Left ventricle myocardium superior (tissue), 1 donor: Measurements from ENCODE around the gene RNASE4. TPM values are rescaled to one million over a fixed set of nuclear protein-coding genes. Genes with fewer than 3 reads are reported as not detected.
"Not testable (repeated sequence)": the region's sequence is repeated elsewhere in the genome, so short reads cannot be mapped to it uniquely, and the experiment has no call there.

Source experiments
- ATAC-seq: fragments of 200-7000 bp; cut with Tn5 transposase; one replicate; pipeline ENCODE4 v1.9.1; 2020; ENCODE audit warnings: mild to moderate bottlenecking, moderate library complexity
- DNase-seq: peaks from one replicate; pipeline ENCODE4 v3.0.0-alpha.2; 2020
- intact Hi-C: fragments of 100-400 bp; cut with micrococcal nuclease; formaldehyde crosslinking; loops from one replicate; pipeline ENCODE4 v1.11.0; 2022
- total RNA-seq: library from RNA; stranded (reverse); fragmentation: NEBNext Ultra II Directional; extraction: Animal tissue kit (Norgen Biotek cat#: 25700); gene quantifications from one replicate; pipeline ENCODE4 v1.2.1, GENCODE V29; 2021
- donor health status: DM: no; HTN: yes; CAD: no; lungs with severe emphysema.

The RNASE4 gene
- total RNA-seq, 1 donor from 2014 or later, result 8.1 TPM

DNA sequence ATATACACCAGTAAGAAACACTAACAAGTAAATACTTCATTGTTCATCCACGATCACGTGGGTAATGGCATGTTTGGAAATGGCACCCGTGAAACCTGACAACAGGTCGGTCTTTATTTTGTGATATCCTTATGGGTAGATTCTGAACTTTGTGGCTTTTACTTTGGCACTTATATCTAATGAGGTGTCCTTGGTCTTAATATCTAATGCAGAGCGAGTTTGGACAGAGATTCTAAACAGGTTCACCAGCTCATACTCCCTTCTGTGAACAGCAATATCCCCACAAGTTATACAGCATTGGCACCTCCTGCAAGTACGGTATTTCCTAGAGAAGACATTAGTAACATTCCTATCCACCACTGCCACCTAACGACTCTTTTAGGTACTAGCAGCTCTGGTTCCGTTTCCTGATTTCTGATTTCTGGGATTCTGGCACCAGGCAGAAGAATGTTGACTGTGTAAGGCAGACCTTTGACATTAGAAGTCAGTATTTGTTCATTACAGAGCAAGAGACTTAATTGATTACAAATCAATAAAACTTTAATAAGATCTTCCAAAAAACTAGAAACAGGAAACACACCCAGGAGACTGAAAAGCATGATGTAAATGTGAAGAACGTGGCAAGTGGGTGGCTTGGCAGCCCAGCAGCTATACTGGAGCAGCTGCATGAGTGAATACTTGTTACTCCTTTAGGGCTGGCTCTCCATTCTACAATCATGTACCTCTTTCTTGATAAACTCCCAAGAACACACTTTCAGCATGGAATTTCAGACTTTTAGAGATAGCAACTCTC, 6.7 kb downstream of the RNASE4 start:
- DNase-seq (no peak), ATAC-seq (peak; percentile 82)
- intact Hi-C loops, result loop anchor here (10.0 kb wide), 1 partner anchor 366 kb away; no protein-coding TSS in a partner anchor

DNA sequence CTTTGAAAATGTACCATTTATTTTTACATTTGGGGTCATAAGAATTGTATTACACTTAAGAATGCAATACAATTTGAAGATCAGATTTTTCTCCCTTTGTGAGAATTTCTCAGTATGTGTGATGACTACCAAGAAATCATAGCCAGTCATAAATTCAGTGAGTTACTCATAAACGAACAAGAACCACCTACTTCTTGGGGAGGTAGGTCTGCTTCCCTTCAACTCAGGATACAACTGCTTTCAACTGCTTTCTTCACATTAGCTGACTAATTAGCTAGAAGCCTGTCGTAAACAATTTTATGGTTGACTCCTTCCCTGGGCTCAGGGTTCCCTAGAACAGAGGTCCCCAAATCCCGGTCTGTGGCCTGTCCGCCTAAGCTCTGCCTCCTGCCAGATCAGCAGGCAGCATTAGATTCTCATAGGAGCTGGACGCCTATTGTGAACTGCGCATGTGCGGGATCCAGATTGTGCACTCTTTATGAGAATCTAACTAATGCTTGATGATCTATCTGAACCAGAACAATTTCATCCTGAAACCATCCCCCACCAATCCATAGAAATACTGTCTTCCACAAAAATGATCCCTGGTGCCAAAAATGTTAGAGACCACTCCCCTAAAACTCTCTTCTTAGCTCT, 7.9 kb downstream of the RNASE4 start:
- ATAC-seq (no peak), DNase-seq (no peak)
- intact Hi-C loops, result loop anchor here (10.0 kb wide), 1 partner anchor 367 kb away; no protein-coding TSS in a partner anchor

DNA sequence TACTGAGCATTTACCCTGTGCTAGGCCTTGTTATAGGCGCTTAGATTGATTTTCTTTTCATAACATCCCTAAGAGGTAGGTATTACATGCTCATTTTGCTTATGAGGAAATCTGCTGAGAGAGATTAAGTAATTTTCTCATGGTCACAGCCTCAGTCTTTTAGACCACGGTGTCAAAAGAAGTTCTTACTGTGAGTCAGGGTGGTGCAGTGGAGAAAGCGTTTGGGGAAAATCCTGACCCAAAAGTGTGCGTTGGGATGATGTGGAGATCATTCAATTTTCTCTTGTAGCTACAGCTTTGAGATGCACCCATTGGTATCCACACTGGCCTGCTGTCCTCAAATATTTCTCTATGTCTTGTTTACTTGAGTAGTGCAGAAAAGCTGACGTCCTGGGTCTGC, 12.4 kb downstream of the RNASE4 start:
- ATAC-seq (no peak), DNase-seq (no peak)
- intact Hi-C loops, result loop anchor here (5.0 to 10.0 kb wide), 2 partner anchors 161 to 372 kb away; no protein-coding TSS in a partner anchor

DNA sequence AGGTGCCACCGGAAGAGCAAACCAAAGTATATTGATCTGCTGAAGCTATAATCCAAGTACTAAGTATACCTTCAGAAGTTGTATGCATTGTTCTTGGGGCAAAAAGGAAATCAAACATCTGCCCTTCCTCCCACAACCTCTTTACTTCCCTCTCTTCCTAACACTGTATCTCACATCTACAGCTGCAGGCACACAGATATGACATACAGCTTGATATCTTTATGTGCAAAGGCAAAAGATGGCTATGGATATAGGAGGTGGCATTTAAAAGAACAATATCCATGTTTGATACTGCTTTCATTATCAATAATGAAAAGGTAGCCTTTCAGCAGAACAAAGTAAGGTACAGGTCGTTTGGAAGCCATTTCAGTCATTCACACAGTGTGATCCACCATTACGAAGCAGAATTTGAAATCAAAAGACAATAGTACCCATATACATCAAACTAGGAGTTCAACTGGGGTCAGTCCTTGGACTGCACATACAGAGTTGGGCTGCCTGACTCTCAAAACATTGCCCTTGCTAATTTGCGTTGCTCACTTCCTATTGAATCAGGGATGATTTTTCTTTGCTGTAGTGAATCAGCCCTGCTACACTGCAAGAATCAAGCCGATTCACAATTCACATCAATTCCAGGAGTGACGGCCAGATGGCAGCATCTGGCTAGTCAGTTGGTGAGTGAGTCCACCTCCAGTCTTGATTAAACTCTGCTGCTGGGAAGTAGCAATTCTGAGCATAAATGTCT, 13.1 kb downstream of the RNASE4 start:
- peak; percentile 82 for ATAC-seq
- DNase-seq, result peak; percentile 62
- intact Hi-C loops, result loop anchor here (5.0 to 10.0 kb wide), 2 partner anchors 160 to 373 kb away; no protein-coding TSS in a partner anchor

DNA sequence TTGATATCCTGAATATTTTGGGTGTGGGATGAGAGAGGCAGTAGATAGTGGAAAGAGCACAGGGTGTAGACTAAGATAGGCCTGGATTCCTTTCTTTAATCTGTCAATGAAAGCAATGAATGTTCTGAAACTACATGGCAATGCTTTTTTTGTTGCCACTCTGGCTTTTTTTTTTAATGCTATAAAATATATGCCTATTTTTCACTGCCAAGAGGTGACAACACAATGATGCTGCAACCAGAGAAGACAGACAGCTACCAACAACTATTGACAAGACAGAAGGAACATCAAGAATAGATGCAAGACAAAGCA, 13.6 kb downstream of the RNASE4 start:
- intact Hi-C loops, result loop anchor here (5.0 to 10.0 kb wide), 2 partner anchors 159 to 373 kb away; no protein-coding TSS in a partner anchor
- ATAC-seq (no peak), DNase-seq (no peak)

DNA sequence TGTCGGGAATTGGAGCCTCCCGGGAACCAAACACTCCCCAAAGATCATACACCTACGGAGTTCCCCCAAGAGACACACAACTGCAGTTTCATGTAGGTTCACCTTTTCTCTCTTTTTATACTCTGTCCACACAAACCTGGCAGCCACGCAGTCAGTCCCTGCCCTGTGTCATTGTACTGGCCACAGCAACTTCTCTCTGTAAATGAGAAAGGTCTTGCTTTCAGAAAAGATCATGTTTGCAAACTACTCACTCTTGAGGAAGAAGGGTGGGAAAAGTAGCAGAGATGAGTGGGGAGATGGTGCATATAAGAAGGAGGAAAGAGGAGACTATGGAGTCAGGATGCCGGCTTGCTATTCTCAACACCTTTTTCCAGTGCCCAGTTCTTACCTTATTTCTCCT, 14.6 kb downstream of the RNASE4 start:
- intact Hi-C loops, result loop anchor here (5.0 to 10.0 kb wide), 2 partner anchors 158 to 374 kb away; no protein-coding TSS in a partner anchor
- no peak for DNase-seq
- ATAC-seq, result no peak

DNA sequence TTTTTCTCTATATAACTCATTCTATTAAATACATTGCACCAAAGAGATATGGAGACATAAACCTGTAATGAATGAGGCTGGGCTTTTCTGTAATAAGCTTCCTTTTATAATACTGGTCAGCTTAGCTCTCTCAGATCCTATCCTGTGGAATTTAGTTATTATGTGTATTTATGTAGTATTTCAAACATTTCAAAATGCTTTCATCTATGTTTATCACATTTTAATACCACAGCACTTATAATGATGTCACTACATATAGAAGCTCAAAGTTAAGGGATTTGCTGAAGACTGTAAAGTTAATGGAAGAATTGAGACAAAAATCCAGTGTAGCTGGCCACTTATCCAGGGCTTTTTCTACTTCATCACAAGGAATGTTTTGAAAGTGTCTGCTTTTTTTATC, 15.6 kb downstream of the RNASE4 start:
- intact Hi-C loops, result loop anchor here (5.0 to 10.0 kb wide), 2 partner anchors 157 to 375 kb away; no protein-coding TSS in a partner anchor
- ATAC-seq (no peak), DNase-seq (no peak)

DNA sequence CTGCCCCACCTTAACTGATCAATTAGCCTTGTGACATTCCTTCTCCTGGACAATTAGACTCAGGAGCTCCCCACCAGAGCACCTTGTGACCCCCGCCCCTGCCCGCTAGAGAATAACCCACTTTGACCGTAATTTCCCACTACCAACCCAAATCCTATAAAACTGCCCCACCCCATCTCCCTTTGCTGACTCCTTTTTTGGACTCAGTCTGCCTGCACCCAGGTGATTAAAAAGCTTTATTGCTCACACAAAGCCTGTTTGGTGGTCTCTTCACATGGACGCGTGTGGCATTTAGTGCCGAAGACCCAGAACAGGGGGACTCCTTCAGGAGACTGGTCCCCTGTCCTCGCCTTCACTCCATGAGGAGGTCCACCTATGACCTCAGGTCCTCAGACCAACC, 16.6 kb downstream of the RNASE4 start:
- intact Hi-C loops, ATAC-seq: not testable (repeated sequence)

DNA sequence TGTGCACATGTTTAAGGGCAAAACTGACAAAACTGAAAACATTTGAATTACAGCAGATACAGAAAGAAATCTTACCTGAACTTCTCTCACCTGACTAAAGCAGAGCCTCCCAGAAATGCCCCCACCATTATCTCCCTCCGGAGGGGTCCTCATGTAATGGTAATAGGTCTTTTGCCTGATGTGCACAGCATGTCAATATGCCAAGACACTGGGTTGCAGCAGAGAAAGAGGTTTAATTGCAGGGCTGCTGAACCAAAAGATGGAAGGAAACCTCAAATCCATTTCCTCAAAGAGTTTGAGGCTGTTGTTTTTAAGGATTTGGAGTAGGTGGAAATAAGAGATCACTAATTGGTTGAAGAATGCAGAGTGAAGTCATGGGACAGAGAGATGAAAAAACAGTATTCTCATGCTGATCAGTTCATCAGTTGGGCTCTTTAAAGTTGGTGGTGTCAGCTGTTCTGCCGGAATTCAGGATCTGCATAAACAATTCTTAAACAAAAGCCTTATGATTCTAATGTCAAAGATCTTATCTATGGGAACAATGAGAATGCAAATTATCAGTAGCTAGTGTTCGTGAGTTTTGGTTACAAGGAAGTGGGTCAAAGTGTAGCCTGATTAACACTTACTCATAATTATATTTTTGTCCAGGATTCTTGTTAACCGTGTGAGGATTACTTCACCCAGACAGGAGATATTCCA, 22.4 kb downstream of the RNASE4 start:
- DNase-seq (no peak), ATAC-seq (no peak)
- intact Hi-C loops, result no loop called here

More for the DNA sequence above, 16.6 kb downstream of the RNASE4 start:
- DNase-seq, result not testable (repeated sequence)

DNA sequence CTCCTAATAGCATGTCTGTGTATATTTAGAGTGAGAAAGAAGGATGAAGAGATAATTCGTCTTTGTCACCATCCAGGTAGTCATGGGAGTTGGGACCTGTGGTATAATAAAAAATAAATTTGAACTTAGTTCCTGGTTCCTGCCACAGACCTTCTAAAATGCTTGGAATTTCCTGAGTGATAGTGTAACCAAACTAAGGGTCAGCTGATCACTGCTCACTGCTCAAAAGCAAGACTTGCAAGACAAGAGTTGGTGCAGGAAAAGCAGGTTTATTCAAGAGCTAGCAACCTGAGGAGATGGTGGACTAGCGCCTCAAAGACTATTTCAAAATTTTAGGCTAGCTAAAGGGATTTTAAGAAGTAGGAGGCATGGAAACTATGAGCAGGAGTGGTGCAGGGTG, 23.3 kb downstream of the RNASE4 start:
- ATAC-seq, result no peak
- intact Hi-C loops, result no loop called here
- no peak for DNase-seq

DNA sequence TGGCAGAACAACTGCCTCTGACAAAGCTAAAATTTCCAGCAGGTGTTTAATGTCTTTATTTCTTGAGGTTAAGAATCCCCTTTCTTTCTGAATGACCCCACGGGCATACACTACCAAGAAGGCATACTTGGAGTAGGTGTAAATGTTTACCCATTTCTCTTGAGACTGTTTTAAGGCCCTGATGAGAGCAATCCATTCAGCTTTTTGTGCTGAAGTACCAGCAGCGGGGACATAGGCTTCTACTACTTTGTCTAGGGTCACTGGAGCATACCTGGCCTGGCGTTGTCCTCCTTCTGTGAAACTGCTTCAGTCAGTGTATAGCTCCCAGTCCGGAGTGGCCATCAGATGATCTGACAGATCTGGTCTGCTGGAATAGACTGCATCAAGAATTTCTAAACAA, 26.9 kb downstream of the RNASE4 start:
- no peak for ATAC-seq
- intact Hi-C loops, result no loop called here
- DNase-seq, result no peak

DNA sequence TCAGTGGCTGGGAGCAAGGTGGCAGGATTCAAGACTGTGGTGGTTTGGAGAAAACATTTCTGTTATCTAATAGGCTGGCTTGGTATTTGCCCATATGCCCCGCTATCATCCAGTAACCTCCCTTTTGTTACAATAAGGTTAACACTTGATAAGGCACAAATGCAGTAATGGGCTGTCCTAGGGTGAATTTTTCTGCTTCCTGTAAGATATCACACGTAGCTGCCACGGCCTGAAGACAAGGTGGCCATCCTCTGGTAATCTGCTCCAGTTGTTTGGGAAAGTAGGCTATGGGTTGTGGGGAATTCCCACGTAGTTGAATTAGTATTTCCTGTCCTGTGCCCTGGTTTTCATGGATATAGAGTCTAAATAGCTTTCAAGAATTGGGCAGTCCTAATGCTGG, 27.3 kb downstream of the RNASE4 start:
- ATAC-seq (no peak), DNase-seq (no peak)
- intact Hi-C loops, result no loop called here

DNA sequence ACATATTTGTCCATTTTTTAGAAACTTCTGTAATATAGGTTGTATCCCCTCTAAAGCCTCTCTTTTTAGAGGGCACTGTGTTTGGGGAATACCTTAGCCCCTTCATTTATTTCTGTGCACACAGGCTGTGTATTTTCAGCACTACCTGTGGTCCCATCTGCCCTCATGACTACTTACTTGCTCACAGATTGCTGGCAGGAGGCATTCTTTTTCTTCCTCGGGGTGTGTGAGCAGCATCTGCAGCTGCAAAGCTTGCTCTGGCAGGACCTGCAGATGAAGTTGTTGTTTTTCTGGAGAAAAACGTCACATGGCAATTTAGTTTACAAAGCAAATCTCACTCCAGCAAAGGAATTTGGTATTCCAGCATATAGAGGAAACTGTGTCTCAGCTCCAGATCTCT, 28.5 kb downstream of the RNASE4 start:
- DNase-seq, result no peak
- no peak for ATAC-seq
- intact Hi-C loops, result no loop called here

DNA sequence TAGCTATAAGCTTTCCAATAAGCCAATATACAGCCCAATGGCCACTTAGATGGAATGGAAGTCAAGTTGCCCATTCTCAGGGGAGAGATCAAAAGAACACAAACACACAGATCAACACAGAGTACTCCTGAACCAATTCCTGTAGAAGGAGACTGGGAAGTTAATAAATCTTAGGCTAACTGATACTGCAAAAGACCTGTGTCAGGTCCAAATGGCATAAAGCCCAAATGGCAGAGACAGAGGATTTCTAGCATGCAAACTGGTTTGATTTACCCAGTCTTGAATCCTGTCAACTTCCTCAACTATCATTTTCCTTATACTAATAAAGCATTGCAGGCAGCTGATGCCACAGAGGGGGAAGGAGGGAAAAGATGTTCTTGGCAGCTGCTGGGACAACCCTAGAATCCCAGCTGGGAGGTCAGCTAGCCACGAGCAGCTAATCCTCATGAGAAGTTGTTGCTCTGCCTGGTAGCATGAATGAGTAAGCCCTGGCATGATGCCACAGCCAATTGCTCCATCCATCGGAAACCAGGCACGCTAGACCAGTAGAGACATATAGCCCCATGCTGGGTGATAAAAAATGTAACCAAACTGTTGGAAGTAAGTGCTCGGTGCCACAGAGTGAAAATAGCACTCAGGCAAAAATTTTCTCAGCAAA, 30.4 kb downstream of the RNASE4 start:
- DNase-seq (peak; percentile 77), ATAC-seq (peak; percentile 92)
- intact Hi-C loops, result no loop called here

DNA sequence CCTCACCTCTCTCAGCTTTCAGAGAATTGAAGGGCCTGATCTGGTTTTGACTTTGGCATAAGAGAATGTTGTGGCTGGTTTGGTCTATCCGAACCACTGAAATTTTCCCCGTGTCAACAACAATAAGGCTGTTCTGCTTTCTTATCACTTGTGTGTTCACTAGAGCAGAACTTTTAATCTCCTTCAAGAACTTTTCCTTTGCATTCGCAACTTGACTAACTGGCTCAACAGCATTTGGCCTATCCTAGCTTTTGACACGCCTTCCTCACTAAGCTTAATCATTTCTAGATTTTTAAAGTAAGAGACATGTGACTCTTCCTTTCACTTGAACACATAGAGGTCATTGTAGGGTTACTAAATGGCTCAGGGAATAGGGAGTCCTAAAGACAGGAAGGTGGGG, 35.4 kb downstream of the RNASE4 start:
- intact Hi-C loops, result no loop called here
- DNase-seq (no peak), ATAC-seq (no peak)

DNA sequence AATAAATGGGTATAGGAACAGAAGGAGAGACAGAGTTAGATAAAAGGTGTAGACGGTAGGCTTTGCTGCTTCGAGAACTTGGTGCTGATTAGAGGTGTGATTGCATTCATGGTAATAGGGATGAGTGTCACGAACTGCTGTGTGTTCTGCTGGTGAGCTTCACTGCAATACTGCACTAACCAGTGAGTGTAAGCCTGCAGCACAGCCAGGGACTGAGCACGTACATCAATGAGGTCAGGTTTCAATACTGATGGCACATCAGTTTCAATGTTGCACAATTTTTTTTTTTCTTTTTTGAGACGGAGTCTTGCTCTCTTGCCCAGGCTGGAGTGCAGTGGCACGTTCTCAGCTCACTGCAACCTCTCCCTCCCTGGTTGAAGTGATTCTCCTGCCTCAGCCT, 36.4 kb downstream of the RNASE4 start:
- ATAC-seq, result no peak
- intact Hi-C loops, result no loop called here
- no peak for DNase-seq

DNA sequence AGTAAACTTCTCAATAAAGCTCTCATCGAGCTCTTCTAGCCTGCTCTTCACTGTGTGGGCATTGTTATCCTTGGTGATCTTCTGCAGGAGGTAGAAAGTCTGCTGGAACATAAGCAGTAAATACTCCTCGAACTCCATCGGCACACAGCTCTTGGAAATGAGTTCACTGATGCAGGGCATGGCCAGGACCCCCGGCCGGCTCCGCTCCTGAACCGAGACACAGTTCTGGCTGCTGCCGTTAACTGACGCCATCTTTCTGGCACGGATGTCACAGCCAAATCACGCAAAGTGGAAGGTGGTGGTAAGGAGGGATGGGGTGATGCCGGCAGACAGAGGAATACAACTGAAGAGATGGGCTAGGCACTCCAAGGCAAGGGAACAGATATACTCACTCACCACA, 37.7 kb downstream of the RNASE4 start:
- ATAC-seq (no peak), DNase-seq (no peak)
- intact Hi-C loops, result no loop called here

DNA sequence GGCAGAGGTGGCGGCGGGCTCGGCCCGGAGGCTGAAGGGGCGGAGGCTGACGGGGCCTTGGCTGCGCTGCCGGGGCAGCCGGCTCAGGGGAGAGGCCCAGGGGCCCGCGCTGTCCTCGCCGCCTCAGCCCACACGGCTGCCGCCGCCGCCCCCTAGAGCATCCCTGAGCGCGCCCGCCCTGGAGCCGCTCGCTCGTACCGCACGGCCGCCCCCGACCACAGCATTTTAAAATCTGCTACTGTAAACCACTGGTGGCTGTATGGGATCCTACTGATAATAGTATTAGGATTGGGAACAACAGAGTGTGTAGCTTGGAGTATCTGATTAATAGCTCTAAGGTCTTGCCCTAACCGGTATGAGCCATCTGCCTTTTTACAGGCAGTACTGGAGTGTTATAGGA, 39.1 kb downstream of the RNASE4 start:
- DNase-seq (peak; percentile 34), ATAC-seq (peak; percentile 65)
- intact Hi-C loops, result no loop called here

DNA sequence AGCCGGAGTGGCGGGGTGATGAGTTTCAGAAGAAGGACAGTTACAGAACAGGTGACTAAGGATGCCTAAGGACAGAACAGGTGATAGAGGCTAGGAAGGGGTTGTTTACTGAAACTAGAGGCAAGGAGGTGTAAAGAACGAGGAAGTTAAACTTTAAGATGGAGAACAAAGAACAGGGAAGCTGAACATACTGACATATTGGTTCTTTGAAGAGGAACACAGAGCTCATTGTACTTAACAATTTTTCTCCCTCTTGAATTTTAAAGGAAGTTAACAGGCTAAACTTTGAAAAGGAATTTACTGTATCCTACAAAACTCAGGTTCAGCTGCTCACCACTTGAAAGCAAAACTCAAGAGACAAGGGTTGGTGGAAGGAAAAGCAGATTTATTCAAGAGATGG, 41.8 kb downstream of the RNASE4 start:
- DNase-seq, intact Hi-C loops, ATAC-seq: not testable (repeated sequence)
